LNCaP clone FGC (cell line): Measurements from ENCODE around the gene LMO1.

Source experiments
- DNase-seq: peaks from one replicate; pipeline ENCODE4 v3.0.0-alpha.2; 2011; ENCODE audit warnings: low read depth
- H3K4me3 ChIP-seq: 2 replicates; pipeline ENCODE4 v1.5.1; 2011; ENCODE audit warnings: mild to moderate bottlenecking, low read depth, low read length, control low read depth
- TF ChIP-seq, protein P1 (sequence below): IDR thresholded peaks from 2 replicates; pipeline ENCODE4 v1.5.1; 2012; ENCODE audit warnings: mild to moderate bottlenecking; ENCODE audit not compliant: control insufficient read depth, insufficient read depth; ENCODE audit errors: extremely low read depth

LMO1 gene

GRCh38 chr11:8288166-8288772, 24.6 kb upstream of the LMO1 start:
- H3K4me3 ChIP-seq, result no peak overlapping the region
- DNase-seq, result no peak
- TF ChIP-seq, protein P1, sequence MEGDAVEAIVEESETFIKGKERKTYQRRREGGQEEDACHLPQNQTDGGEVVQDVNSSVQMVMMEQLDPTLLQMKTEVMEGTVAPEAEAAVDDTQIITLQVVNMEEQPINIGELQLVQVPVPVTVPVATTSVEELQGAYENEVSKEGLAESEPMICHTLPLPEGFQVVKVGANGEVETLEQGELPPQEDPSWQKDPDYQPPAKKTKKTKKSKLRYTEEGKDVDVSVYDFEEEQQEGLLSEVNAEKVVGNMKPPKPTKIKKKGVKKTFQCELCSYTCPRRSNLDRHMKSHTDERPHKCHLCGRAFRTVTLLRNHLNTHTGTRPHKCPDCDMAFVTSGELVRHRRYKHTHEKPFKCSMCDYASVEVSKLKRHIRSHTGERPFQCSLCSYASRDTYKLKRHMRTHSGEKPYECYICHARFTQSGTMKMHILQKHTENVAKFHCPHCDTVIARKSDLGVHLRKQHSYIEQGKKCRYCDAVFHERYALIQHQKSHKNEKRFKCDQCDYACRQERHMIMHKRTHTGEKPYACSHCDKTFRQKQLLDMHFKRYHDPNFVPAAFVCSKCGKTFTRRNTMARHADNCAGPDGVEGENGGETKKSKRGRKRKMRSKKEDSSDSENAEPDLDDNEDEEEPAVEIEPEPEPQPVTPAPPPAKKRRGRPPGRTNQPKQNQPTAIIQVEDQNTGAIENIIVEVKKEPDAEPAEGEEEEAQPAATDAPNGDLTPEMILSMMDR, result no peak

GRCh38 chr11:8287703-8288102, 24.0 kb upstream of the LMO1 start:
- TF ChIP-seq, protein P1, result no peak
- DNase-seq, result no peak
- no peak overlapping the region for H3K4me3 ChIP-seq

- no peak for DNase-seq
- H3K4me3 ChIP-seq, result no peak overlapping the region
- TF ChIP-seq, protein P1, result no peak
Measured at GRCh38 chr11:8287297-8287696, 23.6 kb upstream of the LMO1 start.

DNA sequence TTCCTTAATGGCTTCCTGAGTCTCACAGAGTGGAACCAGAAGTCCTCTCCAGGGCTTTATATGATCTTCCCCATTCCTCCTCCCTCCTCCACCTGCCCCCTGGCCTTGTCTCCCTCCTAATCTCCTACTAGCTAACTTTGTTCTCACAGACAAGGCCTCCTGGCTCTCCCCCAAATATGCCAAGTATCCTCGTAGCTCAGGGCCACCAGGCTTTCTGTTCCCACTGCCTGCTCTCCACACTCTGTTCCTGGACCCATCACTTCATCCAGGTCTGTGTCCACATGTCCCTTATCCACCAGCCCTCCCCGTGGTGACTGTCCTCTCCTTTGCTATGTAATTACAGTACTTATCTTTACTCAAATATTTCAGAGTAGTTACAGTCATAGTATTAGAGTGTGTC, 23.2 kb upstream of the LMO1 start:
- TF ChIP-seq, protein P1, result no peak
- no peak overlapping the region for H3K4me3 ChIP-seq
- no peak for DNase-seq

- H3K4me3 ChIP-seq, result no peak overlapping the region
- DNase-seq, result no peak
- TF ChIP-seq, protein P1, result no peak
Measured at GRCh38 chr11:8285796-8286195, 22.1 kb upstream of the LMO1 start.

- TF ChIP-seq, protein P1, result no peak
- no peak overlapping the region for H3K4me3 ChIP-seq
- no peak for DNase-seq
Measured at GRCh38 chr11:8285228-8285627, 21.6 kb upstream of the LMO1 start.
